Measurements from ENCODE around the gene SH3RF2.

SH3RF2 gene

GRCh38 chr5:145975001-145975360 lies 38.6 kb downstream of the SH3RF2 start:
- no peaks in the 10 kb centered on the region for H3K4me1 ChIP-seq (ENCODE audit: control insufficient read depth in 1 of 2, insufficient read depth in 1 of 2, low read depth in 1 of 2, low read length in 1 of 2)
- no peaks in the 10 kb centered on the region for H3K27me3 ChIP-seq
- no peaks in the 10 kb centered on the region for H3K9me3 ChIP-seq
- TF ChIP-seq CTCF (IDR thresholded peaks at IDR 0.05) = no peak
- H3K27ac ChIP-seq = no peak overlapping the region
- no peak overlapping the region for H3K4me3 ChIP-seq (ENCODE audit: low read depth in 1 of 2, low read length in 1 of 2)
- no peaks in the 10 kb centered on the region for H3K36me3 ChIP-seq

- Histone ChIP-seq H3K27ac (no peak overlapping the region), H3K4me3 (ENCODE audit: low read depth in 1 of 2, low read length in 1 of 2) (no peak overlapping the region), H3K27me3 (no peaks in the 10 kb centered on the region), H3K4me1 (ENCODE audit: control insufficient read depth in 1 of 2, insufficient read depth in 1 of 2, low read depth in 1 of 2, low read length in 1 of 2) (no peaks in the 10 kb centered on the region), H3K36me3 (no peaks in the 10 kb centered on the region), H3K9me3 (no peaks in the 10 kb centered on the region)
- TF ChIP-seq CTCF (IDR thresholded peaks at IDR 0.05) = no peak
Observed at GRCh38 chr5:145975361-145976066, 39.1 kb downstream of the SH3RF2 start.

- no peaks in the 10 kb centered on the region for H3K9me3 ChIP-seq
- H3K27ac ChIP-seq = no peak overlapping the region
- H3K4me3 ChIP-seq (ENCODE audit: low read depth in 1 of 2, low read length in 1 of 2) = no peak overlapping the region
- no peaks in the 10 kb centered on the region for H3K27me3 ChIP-seq
- peaks cover 0 to 11% of the 10 kb centered on the region in 2 experiments for H3K4me1 ChIP-seq (ENCODE audit: control insufficient read depth in 1 of 2, insufficient read depth in 1 of 2, low read depth in 1 of 2, low read length in 1 of 2)
- TF ChIP-seq CTCF (IDR thresholded peaks at IDR 0.05) = no peak
- no peaks in the 10 kb centered on the region for H3K36me3 ChIP-seq
Observed at GRCh38 chr5:145976431-145977155, 40.2 kb downstream of the SH3RF2 start.

- H3K9me3 ChIP-seq = no peaks in the 10 kb centered on the region
- no peaks in the 10 kb centered on the region for H3K36me3 ChIP-seq
- TF ChIP-seq CTCF (IDR thresholded peaks at IDR 0.05) = no peak
- H3K4me3 ChIP-seq (ENCODE audit: low read depth in 1 of 2, low read length in 1 of 2) = no peak overlapping the region
- H3K4me1 ChIP-seq (ENCODE audit: control insufficient read depth in 1 of 2, insufficient read depth in 1 of 2, low read depth in 1 of 2, low read length in 1 of 2) = peaks cover 0 to 26% of the 10 kb centered on the region in 2 experiments
- H3K27me3 ChIP-seq = no peaks in the 10 kb centered on the region
- H3K27ac ChIP-seq = no peak overlapping the region
Observed at GRCh38 chr5:145978171-145978570, 41.8 kb downstream of the SH3RF2 start.

- Histone ChIP-seq H3K27me3 (no peaks in the 10 kb centered on the region), H3K9me3 (no peaks in the 10 kb centered on the region), H3K4me1 (ENCODE audit: control insufficient read depth in 1 of 2, insufficient read depth in 1 of 2, low read depth in 1 of 2, low read length in 1 of 2) (peaks cover 2 to 32% of the 10 kb centered on the region in 2 experiments), H3K36me3 (no peaks in the 10 kb centered on the region), H3K4me3 (ENCODE audit: low read depth in 1 of 2, low read length in 1 of 2) (no peak overlapping the region), H3K27ac (no peak overlapping the region)
- no peak for TF ChIP-seq CTCF (IDR thresholded peaks at IDR 0.05)
Observed at GRCh38 chr5:145978708-145979107, 42.3 kb downstream of the SH3RF2 start.
